Measurements from ENCODE around the gene CYP2F1.
"Not testable (repeated sequence)": the region's sequence is repeated elsewhere in the genome, so short reads cannot be mapped to it uniquely, and the experiment has no call there.

The CYP2F1 gene

DNA sequence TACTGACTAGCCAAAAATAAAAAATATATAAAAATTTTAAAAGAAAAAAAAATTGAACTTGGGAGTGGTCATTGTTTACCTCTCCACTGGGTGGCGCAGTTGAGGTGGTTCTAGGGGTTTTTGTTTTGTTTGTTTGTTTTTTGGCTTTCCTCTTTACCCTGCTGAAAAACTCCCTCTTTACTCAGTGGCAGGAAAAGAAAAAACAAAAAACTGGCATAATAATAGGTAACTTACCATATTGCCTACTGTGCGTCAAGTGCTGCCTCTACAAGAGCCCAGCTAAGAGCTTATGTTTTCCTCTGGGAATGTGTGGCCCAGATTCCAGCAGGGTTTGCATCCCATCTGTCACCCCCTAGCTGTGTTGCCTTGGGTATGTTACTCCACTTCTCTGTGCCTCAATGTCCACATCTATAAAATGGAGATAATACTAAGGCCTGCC lies 12.6 kb downstream of the CYP2F1 start:
- FAIRE-seq; DNase-seq (ENCODE audit: low spot score): not testable (repeated sequence)

DNA sequence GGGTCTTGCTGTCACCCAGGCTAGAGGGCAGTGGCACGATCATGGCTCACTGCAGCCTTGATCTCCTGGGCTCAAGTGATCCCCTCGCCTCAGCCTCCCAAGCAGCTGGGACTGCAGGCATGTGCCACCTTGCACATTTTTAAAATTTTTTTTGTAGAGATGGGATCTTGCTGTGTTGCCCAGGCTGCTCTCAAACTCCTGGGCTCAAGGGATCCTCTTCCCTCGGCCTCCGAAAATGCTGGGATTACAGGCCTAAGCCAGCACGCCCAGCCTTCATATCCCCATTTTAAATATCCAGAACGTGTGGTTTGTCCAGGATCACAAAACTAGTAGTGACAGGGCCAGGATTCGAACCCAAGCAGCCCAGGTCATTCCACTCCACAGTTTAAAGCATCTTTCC lies 13.1 kb downstream of the CYP2F1 start:
- DNase-seq (ENCODE audit: low spot score); FAIRE-seq: not testable (repeated sequence)

DNA sequence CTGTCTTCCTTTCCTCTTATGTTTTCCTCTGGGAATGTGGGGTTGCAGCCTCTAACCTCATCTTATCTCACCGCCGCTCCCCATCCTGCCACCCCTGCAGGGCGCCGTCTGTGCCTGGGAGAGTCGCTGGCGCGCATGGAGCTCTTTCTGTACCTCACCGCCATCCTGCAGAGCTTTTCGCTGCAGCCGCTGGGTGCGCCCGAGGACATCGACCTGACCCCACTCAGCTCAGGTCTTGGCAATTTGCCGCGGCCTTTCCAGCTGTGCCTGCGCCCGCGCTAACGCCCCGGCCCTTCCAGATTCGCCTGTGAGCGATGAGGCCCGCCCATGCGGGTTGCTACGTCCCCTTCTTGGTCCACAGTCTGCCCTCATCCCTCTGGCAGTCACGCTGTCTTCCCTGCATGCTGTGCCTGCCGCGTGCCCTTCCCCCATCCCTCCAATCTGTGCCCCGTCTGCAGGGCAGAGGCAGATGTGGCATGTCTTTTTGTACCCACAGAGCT lies 13.6 kb downstream of the CYP2F1 start:
- FAIRE-seq (peak; percentile 87), DNase-seq (ENCODE audit: low spot score) (peak; percentile 70)

DNA sequence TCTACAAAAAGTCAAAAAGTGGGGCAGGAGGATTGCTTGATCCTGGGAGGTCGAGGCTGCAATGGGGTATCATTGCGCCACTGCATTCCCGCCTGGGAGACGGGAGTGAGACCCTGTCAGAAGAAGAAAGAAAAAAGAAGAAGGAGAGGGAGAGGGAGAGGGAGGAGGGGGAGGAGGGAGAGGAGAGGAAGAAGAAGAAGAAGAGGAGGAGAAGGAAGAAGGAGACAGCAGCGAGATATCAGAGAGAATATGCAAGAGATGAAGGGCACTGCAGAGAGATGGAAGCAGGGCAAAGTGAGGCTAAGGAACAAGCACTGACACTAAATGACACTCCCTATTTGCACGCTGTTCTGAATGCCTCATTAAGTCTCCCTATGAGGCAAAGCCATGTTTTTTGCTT lies 14.5 kb downstream of the CYP2F1 start:
- DNase-seq (ENCODE audit: low spot score) (no peak), FAIRE-seq (no peak)

DNA sequence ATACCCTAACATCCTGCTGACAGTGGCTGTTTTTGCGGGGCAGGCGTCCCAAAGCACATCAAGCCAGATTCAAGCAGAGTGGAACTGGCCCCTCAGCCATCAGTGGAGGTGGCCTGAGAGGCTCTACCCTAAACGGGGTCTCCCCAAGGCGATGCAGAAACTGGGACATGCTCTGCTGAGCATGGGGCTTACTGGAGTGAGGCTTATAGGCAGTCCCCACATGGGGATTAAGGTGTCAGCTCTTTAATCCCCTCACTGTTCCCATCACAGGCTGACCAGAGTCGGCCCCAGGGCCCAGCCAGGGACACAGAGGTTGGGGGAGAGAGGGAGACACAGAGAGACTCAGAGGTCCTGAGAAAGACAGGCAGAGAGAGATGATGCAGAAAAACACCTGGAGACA lies 17.0 kb downstream of the CYP2F1 start:
- FAIRE-seq (no peak), DNase-seq (ENCODE audit: low spot score) (no peak)

DNA sequence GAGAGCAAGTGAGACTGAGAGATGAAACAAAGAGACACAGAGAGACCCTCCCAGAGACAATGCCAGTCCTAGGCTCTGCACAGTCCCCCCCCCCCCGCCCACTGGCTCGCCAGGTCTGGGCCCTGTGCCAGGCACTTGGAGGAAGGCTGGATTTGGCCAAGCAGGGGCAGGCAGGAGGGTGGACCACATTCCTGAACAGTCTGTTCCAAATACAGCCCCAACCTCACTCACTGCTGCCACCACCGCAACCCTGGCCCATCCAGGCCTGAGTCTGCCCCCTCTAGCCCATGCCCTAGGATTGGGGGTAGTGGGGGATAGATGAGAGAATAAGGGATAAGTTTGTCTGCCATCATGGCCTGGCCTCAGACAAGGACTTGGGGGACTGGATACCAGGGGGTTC lies 19.0 kb downstream of the CYP2F1 start:
- FAIRE-seq, result peak; percentile 82
- peak; percentile 46 for DNase-seq (ENCODE audit: low spot score)

DNA sequence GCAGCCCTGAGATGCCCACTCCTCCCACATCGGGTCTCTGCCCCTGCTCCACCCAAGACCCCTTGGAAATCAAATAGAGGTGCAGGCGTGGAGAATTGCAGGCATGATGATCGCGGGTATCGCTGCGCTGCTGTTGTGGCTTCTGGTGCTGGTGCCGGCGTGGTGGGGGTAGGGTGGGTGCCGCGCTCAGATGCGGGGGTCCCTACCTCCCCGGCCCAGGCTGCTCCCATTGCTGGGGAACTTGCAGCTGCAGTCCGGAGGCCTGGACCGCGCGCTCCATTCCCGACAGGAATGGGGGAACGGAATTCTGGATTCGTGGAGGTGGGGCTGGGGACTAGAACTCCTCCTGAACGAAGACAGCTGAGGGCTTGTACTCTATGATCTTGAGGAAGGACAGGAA lies 20.4 kb downstream of the CYP2F1 start:
- FAIRE-seq (no peak), DNase-seq (ENCODE audit: low spot score) (no peak)

DNA sequence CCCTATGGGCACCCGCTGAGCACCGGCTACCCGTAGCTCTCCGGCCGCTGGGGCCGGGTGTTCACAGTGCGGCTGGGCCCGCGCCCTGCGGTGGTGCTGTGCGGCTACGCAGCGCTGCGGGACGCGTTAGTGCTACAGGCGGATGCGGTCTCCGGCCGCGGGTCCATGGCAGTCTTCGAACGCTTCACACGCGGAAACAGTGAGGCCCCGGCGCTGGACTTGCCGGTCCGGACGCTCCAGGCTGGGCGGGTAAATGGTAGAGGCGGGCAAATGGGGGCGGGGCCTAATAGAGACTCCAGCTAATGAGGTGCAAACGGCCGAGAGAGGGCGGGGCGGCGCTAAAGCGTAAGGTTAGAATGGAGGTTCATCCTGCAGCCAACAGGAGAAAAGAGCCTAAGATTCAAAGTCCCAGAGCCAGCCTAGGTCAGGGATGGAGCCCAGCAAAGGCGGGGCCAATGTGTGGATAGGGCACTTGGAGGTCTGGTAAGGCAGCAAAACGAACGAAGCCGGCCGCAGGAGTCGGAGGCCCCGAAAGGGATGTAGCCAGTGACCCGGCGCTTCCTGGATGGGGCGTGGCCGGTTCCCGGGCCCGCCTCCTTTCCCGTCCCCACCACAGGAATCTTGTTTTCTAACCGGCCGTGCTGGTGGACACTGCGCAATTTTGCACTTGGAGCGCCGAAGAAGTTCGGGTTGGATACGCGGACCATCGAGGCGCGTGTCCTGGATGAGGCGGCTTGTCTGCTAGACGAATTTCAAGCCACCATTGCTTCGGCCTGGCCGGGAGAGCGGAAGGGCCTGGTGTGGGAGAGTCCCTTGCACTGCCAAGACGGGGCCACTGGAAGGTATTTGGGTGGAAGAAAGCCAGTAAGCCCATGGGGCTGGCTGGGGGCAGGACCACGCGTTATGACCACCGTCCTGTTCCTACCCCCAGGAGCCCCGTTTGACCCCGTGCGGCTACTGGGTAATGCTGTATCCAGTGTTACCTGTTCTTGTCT lies 21.5 kb downstream of the CYP2F1 start:
- not testable (repeated sequence) for FAIRE-seq; DNase-seq (ENCODE audit: low spot score)

DNA sequence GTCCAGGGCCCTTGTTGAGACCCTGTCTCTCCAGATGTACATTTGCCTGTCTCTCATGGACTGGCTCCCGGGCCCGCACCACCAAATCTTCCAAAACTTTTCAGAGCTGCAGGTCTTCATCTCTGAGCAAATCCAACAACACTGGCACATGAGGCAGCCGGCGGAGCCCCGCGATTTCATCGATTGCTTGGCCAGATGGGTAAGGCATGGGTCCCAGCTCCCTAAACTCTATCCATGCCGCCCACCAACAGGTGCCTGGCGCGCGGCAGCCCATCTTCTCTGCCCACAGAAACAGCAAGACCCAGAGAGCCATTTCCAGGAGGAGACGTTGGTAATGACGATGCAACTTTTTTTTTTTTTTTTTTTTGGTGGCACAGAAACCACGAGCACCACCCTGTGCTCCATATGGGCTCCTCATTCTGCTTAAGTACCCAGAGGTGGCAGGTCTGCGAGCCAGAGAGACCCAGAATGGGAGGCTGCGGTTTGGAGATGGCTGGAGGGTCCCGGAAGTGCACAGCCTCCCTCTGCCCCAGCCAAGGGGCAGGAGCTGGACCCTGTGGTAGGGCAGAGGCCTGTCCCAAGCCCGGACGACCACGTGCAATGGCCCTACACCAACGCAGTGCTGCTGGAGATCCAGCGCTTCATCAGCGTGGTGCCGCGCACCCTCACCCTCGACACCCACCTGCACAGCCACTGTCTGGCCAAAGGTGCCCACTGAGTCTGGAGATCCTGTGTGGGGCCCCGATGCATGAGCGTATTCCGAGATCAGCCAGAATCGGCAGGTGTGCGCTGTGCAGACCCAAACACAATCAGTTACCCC lies 22.6 kb downstream of the CYP2F1 start:
- FAIRE-seq, result no peak
- no peak for DNase-seq (ENCODE audit: low spot score)

DNA sequence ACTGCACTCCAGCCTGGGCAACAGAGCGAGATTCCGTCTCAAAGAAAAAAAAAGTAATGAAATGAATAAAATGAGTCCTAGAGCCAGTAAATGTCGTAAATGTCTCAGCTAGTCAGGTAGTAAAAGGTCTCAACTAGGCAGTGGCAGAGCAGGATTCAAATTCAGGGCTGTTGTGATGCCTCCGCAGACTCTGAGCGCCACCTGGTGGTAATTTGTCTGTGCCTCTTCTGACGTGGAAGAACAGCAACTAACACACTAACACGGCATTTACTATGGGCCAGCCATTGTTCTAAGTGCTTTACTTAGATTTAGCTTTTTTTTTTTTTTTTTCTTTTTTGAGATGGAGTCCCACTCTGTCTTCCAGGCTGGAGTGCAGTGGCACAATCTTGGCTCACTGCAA lies 30.2 kb downstream of the CYP2F1 start:
- FAIRE-seq, result no peak
- peak; percentile 74 for DNase-seq (ENCODE audit: low spot score)

DNA sequence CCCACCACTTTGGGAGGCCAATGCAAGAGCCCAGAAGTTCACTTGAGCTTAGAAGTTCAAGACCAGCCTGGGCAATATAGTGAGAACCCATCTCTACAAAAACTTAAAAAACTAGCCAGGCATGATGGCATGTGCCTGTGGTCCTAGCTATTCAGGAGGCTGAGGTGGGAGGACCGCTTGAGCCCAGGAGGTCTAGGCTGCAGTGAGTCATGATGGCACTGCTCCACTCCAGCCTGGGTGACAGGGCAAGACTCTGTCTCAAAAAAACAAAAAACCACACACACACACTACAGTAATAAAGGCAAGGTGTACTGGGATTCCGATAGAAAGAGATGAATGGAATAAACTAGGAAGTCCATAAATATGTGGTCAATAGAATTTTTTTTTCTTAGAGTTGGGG lies 35.6 kb downstream of the CYP2F1 start:
- no peak for DNase-seq (ENCODE audit: low spot score)
- no peak for FAIRE-seq

DNA sequence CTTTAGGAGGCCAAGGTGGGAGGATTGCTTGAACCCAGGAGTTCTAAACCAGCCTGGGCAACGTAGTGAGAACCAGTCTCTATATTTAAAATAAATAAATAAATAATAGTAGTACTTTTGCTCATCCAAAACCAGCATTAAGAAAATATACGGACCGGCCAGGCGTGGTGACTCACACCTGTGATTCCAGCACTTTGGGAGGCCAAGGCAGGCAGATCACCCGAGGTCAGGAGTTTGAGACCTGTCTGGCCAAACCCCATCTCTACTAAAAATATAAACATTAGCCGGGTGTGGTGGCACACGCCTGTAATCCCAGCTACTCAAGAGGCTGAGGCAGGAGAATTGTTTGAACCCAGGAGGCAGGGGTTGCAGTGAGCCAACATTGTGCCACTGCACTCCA lies 36.8 kb downstream of the CYP2F1 start:
- DNase-seq (ENCODE audit: low spot score); FAIRE-seq: not testable (repeated sequence)

DNA sequence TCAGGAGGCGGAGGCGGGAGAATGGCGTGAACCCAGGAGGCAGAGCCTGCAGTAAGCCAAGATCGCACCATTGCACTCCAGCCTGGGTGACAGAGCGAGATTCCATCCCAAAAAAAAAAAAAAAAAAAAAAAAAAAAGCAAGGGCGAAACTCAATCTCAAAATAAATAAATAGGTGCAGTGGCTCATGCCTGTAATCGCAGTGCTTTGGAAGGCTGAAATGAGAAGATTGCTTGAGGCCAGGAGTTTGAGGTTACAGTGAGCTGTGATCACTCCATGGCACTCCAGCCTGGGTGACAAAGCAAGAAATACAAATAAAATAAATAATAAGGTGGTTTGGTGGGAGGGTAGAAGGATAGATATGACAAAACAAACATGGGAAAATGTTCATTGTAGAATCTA lies 39.8 kb downstream of the CYP2F1 start:
- FAIRE-seq (no peak), DNase-seq (ENCODE audit: low spot score) (no peak)

DNA sequence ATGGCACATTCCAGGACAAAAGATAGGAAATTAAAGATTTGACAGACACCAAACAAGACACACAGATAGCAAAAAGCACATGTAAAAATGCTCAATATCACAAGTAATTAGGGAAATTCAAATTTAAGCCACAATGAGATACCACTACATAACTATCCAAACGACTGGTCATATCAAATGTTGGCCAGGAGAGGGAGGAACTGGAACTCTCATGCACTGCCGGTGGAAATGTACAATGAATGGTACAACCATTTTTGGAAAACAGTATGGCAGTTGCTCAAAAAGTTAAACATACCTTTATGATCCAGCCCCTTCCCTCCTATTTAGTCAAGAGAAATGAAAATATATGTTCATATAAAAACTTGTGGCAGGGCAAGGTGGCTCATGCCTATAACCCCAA lies 42.0 kb downstream of the CYP2F1 start:
- DNase-seq (ENCODE audit: low spot score), result no peak
- no peak for FAIRE-seq

DNA sequence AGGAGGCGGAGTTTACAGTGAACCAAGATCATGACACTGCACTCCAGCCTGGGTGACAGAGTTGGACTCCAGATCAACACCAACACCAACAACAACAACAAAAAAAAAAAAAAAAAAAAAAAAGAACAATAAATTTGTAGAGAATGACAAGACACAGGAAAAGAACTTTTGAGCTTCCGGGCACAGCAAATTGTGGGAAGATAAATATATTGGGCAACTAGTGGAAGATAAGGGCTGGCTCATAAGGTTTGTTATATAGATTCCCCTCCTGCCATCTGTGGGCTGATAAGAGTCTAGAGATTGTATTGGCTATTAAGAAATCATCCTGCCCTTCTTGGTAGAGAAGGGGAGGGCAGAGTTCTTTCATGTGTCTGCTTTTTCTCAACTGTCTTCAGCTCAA lies 45.6 kb downstream of the CYP2F1 start:
- no peak for FAIRE-seq
- no peak for DNase-seq (ENCODE audit: low spot score)

DNA sequence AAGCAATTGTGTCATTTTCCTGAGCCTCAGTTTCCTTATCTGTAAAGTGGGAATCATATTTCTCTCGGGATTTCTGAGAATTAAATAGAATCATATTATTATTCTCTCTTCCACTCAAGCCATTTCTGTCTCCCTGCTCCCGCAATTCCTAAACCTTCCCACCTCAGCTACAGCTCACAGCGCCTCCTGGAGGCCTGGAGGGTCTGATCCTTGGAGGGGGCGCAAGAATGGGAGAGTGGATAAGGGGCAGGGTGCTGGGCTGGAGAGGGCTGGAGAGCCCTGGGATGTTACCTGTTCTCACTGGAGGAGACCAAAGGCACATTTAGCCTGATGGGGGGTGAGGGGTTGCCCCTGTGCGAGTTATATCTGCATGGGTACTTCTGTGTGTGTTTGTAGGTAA lies 47.7 kb downstream of the CYP2F1 start:
- no peak for DNase-seq (ENCODE audit: low spot score)
- FAIRE-seq, result no peak

DNA sequence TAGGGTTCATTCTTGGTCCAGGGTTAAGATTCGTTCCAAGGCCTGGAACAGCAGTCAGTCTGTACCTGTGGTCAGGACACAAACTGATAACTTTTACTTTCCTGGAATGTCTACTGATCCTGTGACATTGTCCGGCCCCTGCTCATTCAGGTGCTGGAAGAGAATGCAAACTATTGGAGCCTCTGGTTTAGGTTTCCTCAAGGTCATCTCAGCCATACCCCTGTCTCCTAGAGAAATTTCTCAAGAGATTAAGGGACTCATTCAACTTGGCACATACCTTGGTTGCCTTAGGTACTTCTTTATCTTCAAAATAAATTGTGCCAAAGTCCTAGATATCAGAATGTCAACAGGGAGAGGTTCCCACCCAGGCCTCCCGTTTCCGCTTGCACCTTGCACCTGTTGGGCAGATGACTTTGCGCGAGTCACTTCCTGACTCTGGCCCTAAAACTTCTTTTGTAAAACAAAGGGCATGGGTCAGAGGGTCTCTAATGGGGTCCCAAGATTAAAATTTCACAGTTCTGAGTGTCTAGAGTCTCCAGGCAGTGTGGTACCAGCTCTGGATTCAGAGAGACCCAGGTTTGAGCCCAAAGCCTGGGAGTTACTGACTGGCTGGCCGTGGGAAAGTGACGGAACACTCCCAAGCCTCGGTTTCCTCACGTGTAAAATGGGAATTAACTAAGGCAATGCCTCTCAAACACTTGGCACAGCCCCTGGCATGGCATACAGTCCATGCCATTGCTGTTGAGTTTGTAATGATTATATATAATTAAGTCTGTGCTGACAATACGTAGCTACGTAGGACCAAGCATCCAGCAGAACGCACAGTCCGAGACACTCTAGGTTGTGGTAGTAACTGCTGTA lies 52.9 kb downstream of the CYP2F1 start:
- DNase-seq (ENCODE audit: low spot score), result no peak
- no peak for FAIRE-seq

DNA sequence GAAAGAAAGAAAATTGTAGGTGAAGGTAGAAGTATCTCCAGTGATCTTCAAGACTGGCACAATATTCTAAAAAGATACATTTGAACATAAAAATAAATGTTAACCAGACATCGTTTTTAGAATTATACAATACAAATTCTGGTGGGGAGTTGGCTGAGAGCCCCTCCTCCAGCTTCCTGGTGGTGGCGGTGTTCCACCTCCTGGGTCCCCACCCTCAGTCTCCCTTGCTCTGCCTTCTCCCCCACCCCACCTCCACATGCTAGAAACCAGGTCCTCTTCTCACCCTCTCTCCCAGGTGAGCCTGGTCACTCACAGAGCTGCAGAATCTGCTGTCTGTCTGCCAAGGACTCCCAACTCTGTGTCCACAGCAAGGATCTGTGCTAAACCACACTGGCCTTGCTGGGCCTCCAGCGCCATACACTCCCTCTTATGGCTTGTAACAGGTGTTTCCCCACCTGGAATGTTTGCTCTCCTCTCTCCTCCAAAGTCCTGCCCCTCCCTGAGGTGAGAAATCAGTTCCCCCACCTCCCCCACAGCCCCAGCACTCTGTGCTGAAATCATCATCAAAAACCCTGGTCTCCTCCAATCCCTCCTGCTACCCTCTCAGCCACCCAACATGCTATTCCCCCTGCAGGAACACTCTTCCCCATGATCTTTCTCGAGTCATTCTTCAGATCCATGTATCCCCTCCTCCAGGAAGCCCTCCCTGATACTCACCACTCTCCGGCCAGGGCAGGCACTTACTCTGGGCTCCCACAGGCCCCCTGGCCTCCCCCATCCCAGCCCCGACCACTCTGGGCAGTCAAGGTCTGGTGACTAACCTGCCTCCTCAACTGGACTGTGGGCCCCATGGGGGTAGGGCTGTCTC lies 58.3 kb downstream of the CYP2F1 start:
- FAIRE-seq (no peak), DNase-seq (ENCODE audit: low spot score) (no peak)

DNA sequence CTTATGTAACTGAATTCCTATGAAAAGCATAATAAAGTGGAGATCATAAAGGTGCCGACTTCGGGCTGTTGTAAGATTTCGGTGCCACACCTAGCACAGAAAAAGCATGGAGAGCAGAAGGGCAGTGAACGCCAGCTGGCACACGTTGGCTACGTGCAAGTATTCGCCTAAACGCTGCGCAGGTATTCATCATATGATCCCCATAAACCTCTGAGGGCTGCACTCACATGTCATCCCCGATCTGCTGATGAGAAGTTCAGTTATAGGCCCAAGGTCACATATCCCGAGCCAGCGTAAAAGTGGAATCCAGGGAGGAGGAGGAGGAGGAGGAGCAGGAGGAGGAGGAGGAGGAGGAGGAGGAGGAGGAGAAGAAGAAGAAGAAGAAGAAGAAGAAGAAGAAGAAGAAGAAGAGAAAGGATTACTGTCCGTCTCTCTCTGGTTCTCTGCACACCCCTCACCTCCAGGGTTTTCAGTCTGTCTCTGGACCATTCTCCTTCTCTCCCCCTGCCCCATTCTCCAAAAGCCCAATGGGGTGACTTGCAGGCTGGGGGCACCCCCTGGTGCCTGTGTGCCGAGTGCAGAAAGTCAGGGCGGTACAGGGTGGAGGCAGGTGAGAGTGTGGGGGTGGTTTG lies 60.2 kb downstream of the CYP2F1 start:
- no peak for DNase-seq (ENCODE audit: low spot score)
- FAIRE-seq, result no peak

Data from urothelium cell line (cell line).